Prostate gland (tissue), 2 donors: ENCODE results near the gene DENND4B. TPM values are rescaled to one million over a fixed set of nuclear protein-coding genes. Genes with fewer than 3 reads are reported as not detected.
A peak's percentile ranks its signal among the peaks of the same experiment; 100 is the strongest.

ENCODE experiments used
- DNase-seq: peaks from one replicate; pipeline ENCODE4 v3.0.0-alpha.2; 2019; ENCODE audit warnings: low spot score
- H3K27ac ChIP-seq, 2 donors: fragments of 200-600 bp; sonication (generic); 2 replicates each; pipeline ENCODE4 v1.5.1; 2017 to 2019
- H3K27me3 ChIP-seq: fragments of 200-600 bp; sonication (generic); replicated peaks from 2 replicates; pipeline ENCODE4 v1.5.1; 2019; ENCODE audit not compliant: insufficient read depth
- H3K36me3 ChIP-seq, 2 donors: fragments of 200-600 bp; sonication (generic); 1 replicate in 1 of 2; 2 replicates in 1 of 2; pipeline versions ENCODE4 v1.5.1 to v1.8.1; 2017 to 2019
- H3K4me1 ChIP-seq: fragments of 200-600 bp; sonication (generic); replicated peaks from 2 replicates; pipeline ENCODE4 v1.5.1; 2019
- H3K4me3 ChIP-seq, 2 donors: fragments of 200-600 bp; sonication (generic); 2 replicates each; pipeline ENCODE4 v1.5.1; 2017 to 2019
- H3K9me3 ChIP-seq: fragments of 200-600 bp; sonication (generic); 2 replicates; pipeline ENCODE4 v1.5.1; 2017
- CTCF ChIP-seq, 4 experiments: fragments of 200-600 bp in 2 of 4; fragments of 450-650 bp in 2 of 4; sonication (generic) in 2 of 4; IDR thresholded peaks; 1 replicate in 3 of 4; 2 replicates in 1 of 4; pipeline ENCODE4 v1.5.1; 2016 to 2019; ENCODE audit warnings: antibody characterized with exemption in 4 of 4, mild to moderate bottlenecking in 2 of 4, moderate library complexity in 2 of 4
- POLR2A ChIP-seq: fragments of 450-650 bp; IDR thresholded peaks from one replicate; pipeline ENCODE4 v1.6.1; 2016; ENCODE audit warnings: antibody characterized with exemption, mild to moderate bottlenecking
- POLR2AphosphoS5 ChIP-seq: sonication (generic); formaldehyde crosslinking; IDR thresholded peaks from one replicate; pipeline ENCODE4 v1.6.1; 2017; ENCODE audit warnings: antibody characterized with exemption
- WGBS: methylation state at CpG from one replicate; pipeline ENCODE4 v1.1.5; 2018; 5-methylcytosine and 5-hydroxymethylcytosine counted together
- intact Hi-C: fragments of 100-400 bp; cut with DNase I; formaldehyde crosslinking; loops from one replicate; pipeline ENCODE4 v1.14.2; 2022
- total RNA-seq, 2 donors: library from RNA; depleted of rRNA; stranded (reverse); fragments of >200 nt; gene quantifications; one replicate each; pipeline ENCODE4 v1.1.0, GENCODE V29; 2016

Gene DENND4B
- total RNA-seq, 2 donors from 2014 or later, result 18.1 to 28.3 TPM

GRCh38 chr1:153928791-153929341 is 17.7 kb downstream of the DENND4B start:
- Histone ChIP-seq H3K4me3 (no peak overlapping the region), H3K36me3 (peaks cover 10 to 11% of the 10 kb centered on the region in 2 donors)
- WGBS, result 51% methylated on average over 4 of the region's 4 CpGs

GRCh38 chr1:153928245-153928644 is 18.3 kb downstream of the DENND4B start:
- Histone ChIP-seq H3K4me3 (no peak overlapping the region), H3K27me3 (no peaks in the 10 kb centered on the region), H3K27ac (no peak overlapping the region), H3K36me3 (peaks cover 5 to 9% of the 10 kb centered on the region in 2 donors), H3K4me1 (peaks cover 4% of the 10 kb centered on the region), H3K9me3 (no peaks in the 10 kb centered on the region)
- no peak for DNase-seq
- TF ChIP-seq POLR2A (no peak), POLR2AphosphoS5 (no peak), CTCF (IDR thresholded peaks at IDR 0.05) (no peak)
- WGBS, result 79% methylated on average over 1 of the region's 1 CpG
- intact Hi-C loops, result no loop called here

More at GRCh38 chr1:153928791-153929341, 17.7 kb downstream of the DENND4B start:
- no peak overlapping the region for H3K27ac ChIP-seq
- no peak for DNase-seq
- no peak for TF ChIP-seq CTCF (IDR thresholded peaks at IDR 0.05)
- TF ChIP-seq POLR2A, result no peak
- no peak for TF ChIP-seq POLR2AphosphoS5
- intact Hi-C loops, result no loop called here
- no peaks in the 10 kb centered on the region for H3K27me3 ChIP-seq
- peaks cover 2% of the 10 kb centered on the region for H3K4me1 ChIP-seq
- H3K9me3 ChIP-seq, result no peaks in the 10 kb centered on the region

DNA sequence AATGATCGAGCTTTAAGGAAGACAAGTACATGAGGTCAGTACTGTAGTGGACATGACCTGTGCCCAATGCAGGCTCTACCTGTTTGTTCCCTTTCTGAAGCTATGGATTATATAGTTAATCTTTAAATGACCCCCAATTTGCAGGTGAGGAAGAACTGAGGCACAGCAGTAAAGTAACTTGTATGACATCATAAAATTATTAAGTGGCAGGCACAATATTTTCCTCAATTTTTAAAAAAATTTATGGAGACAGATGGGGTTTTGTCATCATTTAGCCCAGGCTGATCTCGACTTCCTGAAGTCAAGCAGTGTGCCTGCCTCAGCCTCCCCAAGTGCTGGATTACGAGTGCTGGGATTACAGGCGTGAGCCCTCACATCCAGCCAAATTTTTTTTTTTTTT is 20.1 kb downstream of the DENND4B start:
- peaks cover 0 to 4% of the 10 kb centered on the region in 2 donors for H3K36me3 ChIP-seq
- intact Hi-C loops, result no loop called here
- DNase-seq, result no peak
- H3K9me3 ChIP-seq, result no peaks in the 10 kb centered on the region
- no peaks in the 10 kb centered on the region for H3K27me3 ChIP-seq
- TF ChIP-seq POLR2AphosphoS5 (no peak), CTCF (IDR thresholded peaks at IDR 0.05) (no peak), POLR2A (no peak)
- H3K4me1 ChIP-seq, result peaks cover 4% of the 10 kb centered on the region
- no peak overlapping the region for H3K4me3 ChIP-seq
- H3K27ac ChIP-seq, result no peak overlapping the region
- 78% methylated on average over 4 of the region's 4 CpGs for WGBS

DNA sequence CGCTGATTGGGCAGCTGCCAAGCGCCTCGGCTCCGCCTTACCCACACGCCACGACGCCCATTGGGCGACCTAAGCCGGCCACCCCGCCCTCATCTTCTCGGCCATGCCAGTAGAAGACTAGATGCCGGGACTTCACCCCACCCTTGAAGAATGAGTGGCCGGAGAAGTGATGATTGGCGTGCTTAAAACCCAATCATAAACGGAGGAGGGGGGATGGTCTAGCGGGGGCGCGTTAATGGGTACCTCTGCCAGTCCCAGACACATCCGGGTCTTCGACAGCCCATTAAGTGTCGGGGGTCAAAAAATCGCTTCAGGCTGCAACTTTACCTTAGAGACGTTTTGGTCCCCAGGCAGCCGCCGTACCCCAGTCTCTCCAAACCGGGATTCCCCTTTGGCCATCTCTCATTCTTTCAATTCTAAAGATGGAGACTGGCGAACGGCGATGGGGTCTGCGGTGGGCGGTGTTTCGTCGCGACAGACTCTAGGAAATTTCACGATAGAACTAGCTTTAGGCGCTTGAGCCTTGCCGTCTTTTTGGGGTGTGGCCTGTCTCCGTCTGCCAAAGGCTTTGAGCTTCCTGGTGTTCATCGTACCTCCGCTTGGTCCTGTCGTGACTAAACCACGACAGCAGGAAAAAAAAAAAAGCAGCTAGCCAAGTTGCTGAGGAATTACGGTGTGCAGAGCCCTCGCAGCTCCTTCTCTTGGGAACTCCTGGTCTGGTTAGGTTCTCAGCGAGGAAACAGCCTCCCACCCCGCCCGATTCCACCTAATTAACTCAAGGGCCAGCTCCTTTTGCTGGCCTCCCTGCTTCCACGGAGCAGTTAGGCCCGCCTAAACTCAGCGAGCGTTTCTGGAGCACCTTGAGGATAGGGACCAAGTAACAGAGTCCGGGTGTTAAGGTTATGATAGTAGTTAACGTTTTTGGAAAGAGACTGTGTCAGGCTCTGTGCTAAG is 23.3 kb downstream of the DENND4B start, which contains the start of gene GATAD2B:
Gene GATAD2B, minus strand, starts transcription at position 1 of the 954 bp plus-strand sequence. CDS start 94,625 bp downstream, outside the sequence.
- intact Hi-C loops, result loop anchor here (2.0 kb wide), 1 partner anchor 132 kb away; no protein-coding TSS in a partner anchor
- Histone ChIP-seq H3K36me3 (no peaks in the 10 kb centered on the region), H3K27me3 (no peaks in the 10 kb centered on the region), H3K4me3 (peak within 1 kb of the TSS; percentile 71 to 91), H3K9me3 (no peaks in the 10 kb centered on the region), H3K27ac (peak within 1 kb of the TSS; percentile 88 to 95), H3K4me1 (peaks cover 16% of the 10 kb centered on the region)
- WGBS, result under 1% methylated on average over 53 of the region's 53 CpGs
- TF ChIP-seq POLR2AphosphoS5 (peak; percentile 92), POLR2A (peak; percentile 59), CTCF (IDR thresholded peaks at IDR 0.05) (peak in 1 of 4 experiments; percentile 5)
- DNase-seq, result peak; percentile 100
